SU-DHL-6 (cell line): ENCODE measurements around the gene MASP2.
"Not testable (repeated sequence)": the region's sequence is repeated elsewhere in the genome, so short reads cannot be mapped to it uniquely, and the experiment has no call there.

Source experiments
- H2AFZ ChIP-seq: fragments of 200-600 bp; sonication (generic); 2 replicates; pipeline ENCODE4 v1.6.1; 2014; ENCODE audit warnings: low read depth, mild to moderate bottlenecking, moderate library complexity, mixed read lengths, antibody characterized with exemption, low read length; ENCODE audit not compliant: severe bottlenecking
- H3F3A ChIP-seq: fragments of 200-600 bp; shearing (Covaris generic); 2 replicates; pipeline ENCODE4 v1.6.0; 2016; ENCODE audit warnings: antibody characterized with exemption, mild to moderate bottlenecking; ENCODE audit not compliant: insufficient read depth
- H3K27ac ChIP-seq: fragments of 200-600 bp; sonication (generic); 2 replicates; pipeline ENCODE4 v1.5.1; 2016; ENCODE audit warnings: low read depth, mild to moderate bottlenecking, low read length, moderate library complexity, mixed read lengths
- H3K27me3 ChIP-seq: fragments of 200-600 bp; sonication (generic), shearing (Covaris generic); 2 replicates; pipeline ENCODE4 v1.6.0; 2014; ENCODE audit warnings: mild to moderate bottlenecking, low read length
- H3K36me3 ChIP-seq: fragments of 200-600 bp; sonication (generic); 2 replicates; pipeline ENCODE4 v1.6.1; 2014; ENCODE audit warnings: mild to moderate bottlenecking, low read length, mixed read lengths
- H3K4me2 ChIP-seq: fragments of 300-600, 200-600 bp; shearing (Covaris generic), sonication (generic); 2 replicates; pipeline ENCODE4 v1.6.0; 2014; ENCODE audit warnings: low read length, low read depth, mild to moderate bottlenecking; ENCODE audit not compliant: poor library complexity, severe bottlenecking
- H3K4me3 ChIP-seq: fragments of 200-600 bp; sonication (generic); 2 replicates; pipeline ENCODE4 v1.5.1; 2014; ENCODE audit warnings: antibody characterized with exemption, low read length, mild to moderate bottlenecking, mixed read lengths; ENCODE audit not compliant: insufficient read depth, poor library complexity, severe bottlenecking
- H3K79me2 ChIP-seq: fragments of 200-600 bp; sonication (generic); 2 replicates; pipeline ENCODE4 v1.6.1; 2014; ENCODE audit warnings: mild to moderate bottlenecking, low read length, moderate library complexity; ENCODE audit not compliant: insufficient read depth
- H3K9ac ChIP-seq: fragments of 200-600 bp; sonication (generic); 2 replicates; pipeline ENCODE4 v1.7.0; 2014; ENCODE audit warnings: mild to moderate bottlenecking, low read length
- H3K9me2 ChIP-seq: fragments of 200-600 bp; sonication (generic); replicated peaks from 2 replicates; pipeline ENCODE4 v1.6.1; 2014; ENCODE audit warnings: low read length; ENCODE audit not compliant: insufficient read depth
- H3K9me3 ChIP-seq: fragments of 200-600 bp; sonication (generic); 2 replicates; pipeline ENCODE4 v1.6.1; 2014; ENCODE audit warnings: low read length, mixed read lengths; ENCODE audit not compliant: insufficient read depth
- H4K20me1 ChIP-seq: fragments of 200-600 bp; sonication (generic); 2 replicates; pipeline ENCODE4 v1.6.1; 2014; ENCODE audit warnings: low read depth, mild to moderate bottlenecking, antibody characterized with exemption, low read length, moderate library complexity, mixed read lengths
- EZH2phosphoT487 ChIP-seq: fragments of 200-600 bp; sonication (generic), shearing (Covaris generic); conservative IDR thresholded peaks from 2 replicates; pipeline ENCODE4 v1.6.1; 2018; ENCODE audit warnings: mild to moderate bottlenecking, antibody characterized with exemption, low read length, moderate library complexity, mixed read lengths
- TF ChIP-seq, protein P1 (sequence below): fragments of 200-600 bp; sonication (generic); IDR thresholded peaks from one replicate; pipeline ENCODE4 v1.5.1; 2017; ENCODE audit warnings: antibody characterized with exemption, mild to moderate bottlenecking, low read length, moderate library complexity; ENCODE audit not compliant: insufficient read depth, poor library complexity, severe bottlenecking

The MASP2 gene

DNA sequence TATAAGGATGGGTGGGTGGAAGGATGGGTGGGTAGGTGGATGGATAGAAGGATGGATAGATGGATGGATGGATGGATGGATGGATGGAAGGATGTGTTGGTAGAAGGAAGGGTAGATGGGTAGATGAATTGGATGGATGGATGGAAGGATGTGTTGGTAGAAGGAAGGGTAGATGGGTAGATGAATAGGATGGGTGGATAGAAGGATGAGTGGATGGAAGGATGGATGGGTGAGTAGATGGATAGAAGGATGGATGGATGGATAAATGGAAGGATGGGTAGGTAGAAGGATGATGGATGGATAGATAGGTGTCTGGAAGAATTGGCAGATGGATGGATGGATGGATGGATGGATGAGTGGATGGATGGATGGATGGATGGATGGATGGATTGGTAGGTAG lies 6.0 kb downstream of the MASP2 start:
- TF ChIP-seq, protein P1, sequence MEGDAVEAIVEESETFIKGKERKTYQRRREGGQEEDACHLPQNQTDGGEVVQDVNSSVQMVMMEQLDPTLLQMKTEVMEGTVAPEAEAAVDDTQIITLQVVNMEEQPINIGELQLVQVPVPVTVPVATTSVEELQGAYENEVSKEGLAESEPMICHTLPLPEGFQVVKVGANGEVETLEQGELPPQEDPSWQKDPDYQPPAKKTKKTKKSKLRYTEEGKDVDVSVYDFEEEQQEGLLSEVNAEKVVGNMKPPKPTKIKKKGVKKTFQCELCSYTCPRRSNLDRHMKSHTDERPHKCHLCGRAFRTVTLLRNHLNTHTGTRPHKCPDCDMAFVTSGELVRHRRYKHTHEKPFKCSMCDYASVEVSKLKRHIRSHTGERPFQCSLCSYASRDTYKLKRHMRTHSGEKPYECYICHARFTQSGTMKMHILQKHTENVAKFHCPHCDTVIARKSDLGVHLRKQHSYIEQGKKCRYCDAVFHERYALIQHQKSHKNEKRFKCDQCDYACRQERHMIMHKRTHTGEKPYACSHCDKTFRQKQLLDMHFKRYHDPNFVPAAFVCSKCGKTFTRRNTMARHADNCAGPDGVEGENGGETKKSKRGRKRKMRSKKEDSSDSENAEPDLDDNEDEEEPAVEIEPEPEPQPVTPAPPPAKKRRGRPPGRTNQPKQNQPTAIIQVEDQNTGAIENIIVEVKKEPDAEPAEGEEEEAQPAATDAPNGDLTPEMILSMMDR, result no peak
- TF ChIP-seq EZH2phosphoT487, result no peak
- Histone ChIP-seq H4K20me1 (no peaks in the 10 kb centered on the region), H3K9me3 (no peaks in the 10 kb centered on the region)

DNA sequence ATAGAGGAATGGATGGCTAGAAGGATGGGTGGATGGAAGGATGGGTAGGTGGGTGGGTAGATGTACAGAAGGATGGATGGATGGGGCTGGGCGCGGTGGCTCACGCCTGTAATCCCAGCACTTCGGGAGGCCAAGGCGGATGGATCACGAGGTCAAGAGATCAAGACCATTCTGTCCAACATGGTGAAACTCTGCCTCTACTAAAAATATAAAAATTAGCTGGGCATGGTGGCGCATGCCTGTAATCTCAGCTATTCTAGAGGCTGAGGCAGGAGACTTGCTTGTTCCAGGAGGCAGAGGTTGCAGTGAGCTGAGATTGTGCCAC lies 7.0 kb downstream of the MASP2 start:
- not testable (repeated sequence) for H3F3A ChIP-seq, H3K79me2 ChIP-seq, H3K4me2 ChIP-seq, H3K27me3 ChIP-seq, H3K9ac ChIP-seq, H4K20me1 ChIP-seq, H3K27ac ChIP-seq, H3K4me3 ChIP-seq, H3K9me3 ChIP-seq, H3K36me3 ChIP-seq, H3K9me2 ChIP-seq, H2AFZ ChIP-seq

More for the DNA sequence above, 6.0 kb downstream of the MASP2 start:
- no peak overlapping the region for H3K4me2 ChIP-seq
- H3K9me2 ChIP-seq, result no peaks in the 10 kb centered on the region
- H3K27ac ChIP-seq, result no peak overlapping the region
- H3K9ac ChIP-seq, result no peak overlapping the region
- H3K79me2 ChIP-seq, result no peaks in the 10 kb centered on the region
- no peak overlapping the region for H2AFZ ChIP-seq
- H3F3A ChIP-seq, result no peaks in the 10 kb centered on the region
- no peaks in the 10 kb centered on the region for H3K27me3 ChIP-seq
- no peak overlapping the region for H3K4me3 ChIP-seq
- no peaks in the 10 kb centered on the region for H3K36me3 ChIP-seq

DNA sequence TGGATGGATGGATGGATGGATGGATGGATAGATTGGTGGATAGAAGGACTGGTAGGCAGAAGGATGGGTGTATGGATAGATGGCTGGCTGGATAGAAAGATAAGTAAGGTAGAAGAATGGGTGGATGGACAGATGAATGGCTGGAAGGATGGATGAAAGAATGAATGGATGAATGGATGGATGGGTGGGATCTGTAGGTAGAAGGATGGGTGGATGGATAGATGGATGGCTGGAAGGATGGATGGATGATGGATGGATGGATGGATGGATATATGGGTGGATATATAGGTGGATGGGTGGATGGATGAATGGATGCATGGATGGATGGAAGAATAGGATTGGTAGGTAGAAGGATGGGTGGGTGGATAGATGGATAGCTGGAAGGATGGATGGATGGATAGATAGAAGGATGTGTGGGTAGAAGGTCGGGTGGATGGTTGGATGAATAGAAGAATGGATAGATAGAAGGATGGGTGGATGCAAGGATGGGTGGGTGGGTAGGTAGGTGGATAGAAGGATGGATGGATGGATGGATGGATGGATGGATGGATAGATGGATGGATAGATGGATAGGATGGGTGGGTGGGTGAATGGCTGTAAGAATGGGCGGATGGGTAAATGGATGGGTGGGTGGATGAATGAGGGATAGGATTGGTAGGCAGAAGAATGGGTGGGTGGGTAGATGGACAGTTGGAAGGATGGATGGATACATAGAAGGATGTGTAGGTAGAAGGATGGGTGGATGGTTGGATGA lies 7.5 kb downstream of the MASP2 start:
- H3K4me2 ChIP-seq, result no peak overlapping the region
- H3F3A ChIP-seq, result no peaks in the 10 kb centered on the region
- H3K36me3 ChIP-seq, result no peaks in the 10 kb centered on the region
- H2AFZ ChIP-seq, result no peak overlapping the region
- H3K9me3 ChIP-seq, result no peaks in the 10 kb centered on the region
- TF ChIP-seq EZH2phosphoT487, result no peak
- TF ChIP-seq, protein P1, result no peak
- H3K27me3 ChIP-seq, result no peaks in the 10 kb centered on the region
- H3K9me2 ChIP-seq, result no peaks in the 10 kb centered on the region
- H3K4me3 ChIP-seq, result no peak overlapping the region
- H3K27ac ChIP-seq, result no peak overlapping the region
- no peaks in the 10 kb centered on the region for H4K20me1 ChIP-seq
- H3K9ac ChIP-seq, result no peak overlapping the region
- H3K79me2 ChIP-seq, result no peaks in the 10 kb centered on the region

DNA sequence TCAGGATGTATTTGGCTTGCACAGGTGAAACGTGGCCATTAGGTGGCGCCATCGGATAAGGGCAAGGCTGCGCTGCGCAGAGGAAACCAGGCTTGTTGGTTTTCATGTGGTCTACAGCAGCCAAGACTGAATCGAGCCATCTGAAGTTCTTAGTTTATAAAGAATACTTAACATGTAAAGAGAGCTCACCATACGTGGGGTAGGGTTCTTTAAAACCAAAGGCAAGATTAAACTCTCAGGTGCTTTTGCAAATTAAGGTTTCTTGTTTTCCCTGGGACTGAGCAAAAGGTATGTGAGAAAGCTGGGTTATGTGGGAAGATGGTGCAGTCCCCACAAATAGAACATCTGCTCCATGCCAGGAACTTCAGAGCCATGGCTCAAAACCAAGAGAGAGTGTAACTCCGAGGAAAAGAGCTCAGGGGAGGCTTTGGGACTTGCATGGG lies 9.3 kb downstream of the MASP2 start:
- no peaks in the 10 kb centered on the region for H3K9me2 ChIP-seq
- H4K20me1 ChIP-seq, result no peaks in the 10 kb centered on the region
- H3K27ac ChIP-seq, result no peak overlapping the region
- H3K4me2 ChIP-seq, result no peak overlapping the region
- H3K36me3 ChIP-seq, result no peaks in the 10 kb centered on the region
- no peak overlapping the region for H2AFZ ChIP-seq
- TF ChIP-seq EZH2phosphoT487, result no peak
- TF ChIP-seq, protein P1, result peak; percentile 96
- H3K4me3 ChIP-seq, result no peak overlapping the region
- H3K79me2 ChIP-seq, result no peaks in the 10 kb centered on the region
- no peak overlapping the region for H3K9ac ChIP-seq
- H3K9me3 ChIP-seq, result no peaks in the 10 kb centered on the region
- H3F3A ChIP-seq, result no peaks in the 10 kb centered on the region
- no peaks in the 10 kb centered on the region for H3K27me3 ChIP-seq

DNA sequence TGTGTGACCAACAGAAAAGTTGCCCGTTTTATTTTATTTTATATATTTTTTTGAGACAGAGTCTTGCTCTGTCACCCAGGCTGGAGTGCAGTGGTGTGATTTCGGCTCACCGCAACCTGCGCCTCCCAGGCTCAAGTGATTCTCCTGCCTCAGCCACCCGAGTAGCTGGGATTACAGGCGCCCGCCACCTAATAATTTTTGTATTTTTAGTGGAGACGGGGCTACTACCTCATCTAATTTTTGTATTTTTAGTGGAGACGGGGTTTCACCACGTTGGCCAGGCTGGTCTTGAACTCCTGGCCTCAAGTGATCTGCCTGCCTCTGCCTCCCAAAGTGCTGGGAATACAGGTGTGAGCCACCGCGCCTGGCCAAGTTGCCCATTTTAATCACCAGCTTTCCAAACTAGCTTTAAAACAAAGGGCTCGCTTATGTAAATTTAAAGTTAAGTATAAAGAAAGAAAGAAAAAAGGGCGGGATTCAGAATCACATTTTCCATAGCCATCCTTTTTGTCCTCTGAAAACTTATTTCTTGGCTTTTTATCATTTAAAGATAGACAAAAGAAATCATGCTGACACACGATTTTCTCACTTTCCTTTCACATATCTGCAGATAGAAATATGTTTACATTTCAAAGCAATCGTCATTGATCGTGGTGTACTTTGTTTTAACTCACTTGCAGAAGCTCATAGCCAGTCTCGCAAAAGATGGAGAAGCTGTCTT lies 9.9 kb downstream of the MASP2 start:
- not testable (repeated sequence) for H3K9me3 ChIP-seq, H4K20me1 ChIP-seq, H3K36me3 ChIP-seq, H2AFZ ChIP-seq, H3F3A ChIP-seq, H3K79me2 ChIP-seq, H3K4me3 ChIP-seq, H3K27ac ChIP-seq, H3K4me2 ChIP-seq, H3K27me3 ChIP-seq, H3K9me2 ChIP-seq, H3K9ac ChIP-seq
